GM12864 (cell line): ENCODE measurements around the gene CALHM5.

Source experiments
- DNase-seq: peaks from one replicate; pipeline ENCODE4 v3.0.0-alpha.2; 2011; ENCODE audit warnings: low read depth
- H3K4me3 ChIP-seq: 2 replicates; pipeline ENCODE4 v1.5.1; 2011; ENCODE audit warnings: mild to moderate bottlenecking, low read depth, low read length, control low read depth
- TF ChIP-seq, protein P1 (sequence below): IDR thresholded peaks from 2 replicates; pipeline ENCODE4 v1.5.1; 2011; ENCODE audit warnings: low read depth, mild to moderate bottlenecking, moderate library complexity, low read length, control low read depth, inconsistent platforms; ENCODE audit errors: missing control alignments

Gene CALHM5

GRCh38 chr6:116468293-116468692 is 43.1 kb upstream of the CALHM5 start:
- no peak for DNase-seq
- TF ChIP-seq, protein P1, sequence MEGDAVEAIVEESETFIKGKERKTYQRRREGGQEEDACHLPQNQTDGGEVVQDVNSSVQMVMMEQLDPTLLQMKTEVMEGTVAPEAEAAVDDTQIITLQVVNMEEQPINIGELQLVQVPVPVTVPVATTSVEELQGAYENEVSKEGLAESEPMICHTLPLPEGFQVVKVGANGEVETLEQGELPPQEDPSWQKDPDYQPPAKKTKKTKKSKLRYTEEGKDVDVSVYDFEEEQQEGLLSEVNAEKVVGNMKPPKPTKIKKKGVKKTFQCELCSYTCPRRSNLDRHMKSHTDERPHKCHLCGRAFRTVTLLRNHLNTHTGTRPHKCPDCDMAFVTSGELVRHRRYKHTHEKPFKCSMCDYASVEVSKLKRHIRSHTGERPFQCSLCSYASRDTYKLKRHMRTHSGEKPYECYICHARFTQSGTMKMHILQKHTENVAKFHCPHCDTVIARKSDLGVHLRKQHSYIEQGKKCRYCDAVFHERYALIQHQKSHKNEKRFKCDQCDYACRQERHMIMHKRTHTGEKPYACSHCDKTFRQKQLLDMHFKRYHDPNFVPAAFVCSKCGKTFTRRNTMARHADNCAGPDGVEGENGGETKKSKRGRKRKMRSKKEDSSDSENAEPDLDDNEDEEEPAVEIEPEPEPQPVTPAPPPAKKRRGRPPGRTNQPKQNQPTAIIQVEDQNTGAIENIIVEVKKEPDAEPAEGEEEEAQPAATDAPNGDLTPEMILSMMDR = no peak
- no peak overlapping the region for H3K4me3 ChIP-seq

DNA sequence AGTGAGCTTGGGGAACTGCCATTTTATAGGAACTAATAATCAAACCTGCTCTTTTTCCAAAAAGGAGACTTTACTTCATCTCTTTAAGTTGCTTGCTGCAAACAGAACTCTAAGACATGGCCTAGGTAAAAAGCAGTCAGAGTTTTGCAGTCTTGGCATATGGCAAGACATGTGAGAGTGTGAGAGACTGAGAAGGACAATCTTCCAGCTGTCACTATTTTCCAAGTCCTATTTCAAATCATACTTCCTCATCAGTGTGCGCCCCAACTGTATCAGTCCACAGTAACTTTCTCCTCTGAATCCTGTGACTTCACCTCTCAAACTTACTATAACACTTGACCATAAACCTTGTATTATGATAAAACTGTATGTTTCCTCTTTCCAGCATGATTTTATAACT is 39.9 kb upstream of the CALHM5 start:
- DNase-seq = no peak

GRCh38 chr6:116472706-116473105 is 38.7 kb upstream of the CALHM5 start:
- no peak overlapping the region for H3K4me3 ChIP-seq
- no peak for DNase-seq
- TF ChIP-seq, protein P1 = no peak

More for the DNA sequence above, 39.9 kb upstream of the CALHM5 start:
- no peak overlapping the region for H3K4me3 ChIP-seq
- TF ChIP-seq, protein P1 = no peak

DNA sequence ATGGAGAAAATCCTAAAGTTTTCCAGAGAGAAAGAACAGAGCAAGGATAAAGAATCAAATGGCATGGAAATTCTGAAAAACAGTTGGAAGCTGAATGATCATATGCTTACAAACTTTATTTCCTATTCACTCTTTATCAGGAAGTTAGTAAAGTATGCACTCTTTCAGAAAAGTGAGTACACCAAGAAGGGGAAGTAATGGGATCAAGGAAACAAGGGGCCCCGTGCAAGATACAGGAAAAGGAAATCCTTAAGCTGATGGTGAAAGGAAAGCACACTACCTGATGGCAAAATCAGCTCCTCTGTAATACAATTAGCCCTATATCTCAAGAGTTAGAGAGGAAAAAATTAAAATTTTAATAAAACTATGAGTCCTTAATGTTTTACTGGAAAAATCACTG is 36.3 kb upstream of the CALHM5 start:
- no peak overlapping the region for H3K4me3 ChIP-seq
- DNase-seq = no peak
- TF ChIP-seq, protein P1 = no peak

DNA sequence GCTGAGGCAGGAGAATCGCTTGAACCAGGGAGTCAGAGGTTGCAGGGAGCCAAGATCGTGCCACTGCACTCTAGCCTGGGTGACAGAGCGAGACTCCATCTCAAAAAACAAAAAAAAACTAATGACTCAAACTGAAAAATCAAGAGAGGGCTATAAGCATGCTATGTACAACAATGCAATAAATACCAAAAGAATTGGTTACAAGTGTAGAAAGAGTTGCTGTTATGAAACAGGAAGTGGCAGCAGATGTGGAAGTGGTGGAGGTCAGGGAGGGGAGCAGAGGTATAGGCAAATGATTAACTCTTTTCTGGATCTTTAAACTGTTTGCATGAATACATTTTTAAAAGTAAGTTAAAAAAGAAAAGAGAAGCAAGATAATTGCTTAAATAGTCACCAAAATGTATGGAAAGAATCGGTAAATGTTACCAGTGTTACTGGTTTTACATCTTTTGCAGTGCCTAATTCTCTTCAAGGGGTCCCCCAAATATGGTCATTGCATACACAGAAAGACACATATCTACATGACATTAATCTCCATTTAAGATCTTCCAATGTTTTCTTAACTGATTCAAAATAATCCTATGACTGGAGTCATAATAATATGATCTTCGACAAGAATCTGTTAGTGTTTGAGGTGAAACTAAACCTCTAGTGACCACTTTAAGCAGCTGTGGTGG is 35.3 kb upstream of the CALHM5 start:
- DNase-seq = peak; percentile 57
- TF ChIP-seq, protein P1 = no peak
- H3K4me3 ChIP-seq = no peak overlapping the region; the same call in 1 of the 2 replicates

DNA sequence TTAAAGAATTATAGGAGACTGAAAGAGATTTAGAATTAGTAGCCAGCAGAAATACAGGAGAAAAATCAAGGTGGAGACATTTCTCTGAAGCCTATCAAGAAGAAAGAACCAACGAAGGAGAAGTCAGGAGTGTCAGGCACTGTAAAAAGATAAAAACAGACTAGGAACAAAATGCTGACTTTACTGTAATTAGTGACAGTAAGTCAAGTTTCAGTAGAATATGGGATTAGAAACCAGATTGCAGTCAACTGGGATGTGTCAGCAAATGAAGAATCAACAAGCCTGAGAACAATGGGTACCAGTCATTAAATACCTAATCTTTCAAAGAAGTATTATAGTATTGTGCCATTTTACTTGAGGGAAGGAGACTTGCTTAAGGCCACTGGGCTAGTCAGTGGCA is 28.7 kb upstream of the CALHM5 start:
- DNase-seq = no peak
- no peak overlapping the region for H3K4me3 ChIP-seq
- TF ChIP-seq, protein P1 = no peak

- TF ChIP-seq, protein P1 = no peak
- H3K4me3 ChIP-seq = no peak overlapping the region
- DNase-seq = no peak
These were observed 27.8 kb upstream of the CALHM5 start for GRCh38 chr6:116483616-116484015.
